ENCODE data around the gene ITPKA.

GRCh38 chr15:41543521-41543870 lies 49.8 kb downstream of the ITPKA start:
- TF ChIP-seq POLR2A (IDR thresholded peaks at IDR 0.05): no peak
- no peak for TF ChIP-seq CTCF (IDR thresholded peaks at IDR 0.05)

Data from thyroid gland (tissue), 4 donors.